Naive B cell (primary cell): ENCODE data around the gene LSM12. TPM values are rescaled to one million over a fixed set of nuclear protein-coding genes. Genes with fewer than 3 reads are reported as not detected.
"Not testable (repeated sequence)": the region's sequence is repeated elsewhere in the genome, so short reads cannot be mapped to it uniquely, and the experiment has no call there.

Source experiments
- ATAC-seq, 2 donors: fragments of 150-1000 bp; cut with Tn5 transposase; 2 replicates each; pipeline ENCODE4 v1.10.0; 2021; ENCODE audit warnings: low read depth in 2 of 2, mild to moderate bottlenecking in 2 of 2, moderate library complexity in 2 of 2
- DNase-seq: peaks from one replicate; pipeline ENCODE4 v3.0.0; 2022
- H3K27ac Mint-ChIP-seq, 6 donors: one replicate each; pipeline ENCODE4 v1.8.0; 2020 to 2022; ENCODE audit warnings: mild to moderate bottlenecking in 6 of 6, mixed read lengths in 6 of 6, moderate library complexity in 5 of 6, inconsistent platforms in 2 of 6
- H3K27me3 Mint-ChIP-seq, 3 donors: one replicate each; pipeline ENCODE4 v1.8.0; 2021 to 2022; ENCODE audit warnings: mixed read lengths in 3 of 3, mild to moderate bottlenecking in 1 of 3
- H3K36me3 Mint-ChIP-seq, 2 donors: one replicate each; pipeline ENCODE4 v1.8.0; 2020 to 2022; ENCODE audit warnings: mixed read lengths in 2 of 2, inconsistent platforms in 1 of 2, mild to moderate bottlenecking in 1 of 2
- H3K4me1 Mint-ChIP-seq, 3 donors: one replicate each; pipeline ENCODE4 v1.8.0; 2020 to 2022; ENCODE audit warnings: mixed read lengths in 3 of 3, inconsistent platforms in 1 of 3, mild to moderate bottlenecking in 1 of 3, moderate library complexity in 1 of 3
- H3K4me3 Mint-ChIP-seq, 8 donors: one replicate each; pipeline ENCODE4 v1.8.0; 2020 to 2022; ENCODE audit warnings: mild to moderate bottlenecking in 8 of 8, mixed read lengths in 8 of 8, moderate library complexity in 8 of 8, inconsistent platforms in 2 of 8
- H3K9me3 Mint-ChIP-seq, 7 donors: one replicate each; pipeline ENCODE4 v1.8.0; 2020 to 2022; ENCODE audit warnings: mixed read lengths in 7 of 7, mild to moderate bottlenecking in 5 of 7, inconsistent platforms in 2 of 7, moderate library complexity in 1 of 7
- polyA plus RNA-seq, 6 donors: library from polyadenylated mRNA; unstranded; fragments of 300-500 nt; fragmentation: Illumina TruSeq; gene quantifications; one replicate each; pipeline ENCODE4 v1.2.3, GENCODE V29; 2021; ENCODE audit warnings: low read depth in 6 of 6

Gene LSM12
- polyA plus RNA-seq, 6 donors from 2014 or later: 48.1 to 99.0 (median 80.5) TPM

GRCh38 chr17:44063704-44064639 is 2.5 kb downstream of the LSM12 start:
- H3K36me3 Mint-ChIP-seq: peaks cover 0 to 7% of the 10 kb centered on the region in 2 donors
- H3K27me3 Mint-ChIP-seq: no peaks in the 10 kb centered on the region
- H3K4me3 Mint-ChIP-seq: peak overlapping the region in 5 of 8 donors; percentile 24 to 94 (median 43)
- no peak for DNase-seq
- no peaks in the 10 kb centered on the region for H3K9me3 Mint-ChIP-seq
- H3K4me1 Mint-ChIP-seq: peaks cover 23 to 50% (median 30%) of the 10 kb centered on the region in 3 donors
- ATAC-seq: no peak
- peak overlapping the region in 3 of 6 donors; percentile 42 to 65 (median 56) for H3K27ac Mint-ChIP-seq

DNA sequence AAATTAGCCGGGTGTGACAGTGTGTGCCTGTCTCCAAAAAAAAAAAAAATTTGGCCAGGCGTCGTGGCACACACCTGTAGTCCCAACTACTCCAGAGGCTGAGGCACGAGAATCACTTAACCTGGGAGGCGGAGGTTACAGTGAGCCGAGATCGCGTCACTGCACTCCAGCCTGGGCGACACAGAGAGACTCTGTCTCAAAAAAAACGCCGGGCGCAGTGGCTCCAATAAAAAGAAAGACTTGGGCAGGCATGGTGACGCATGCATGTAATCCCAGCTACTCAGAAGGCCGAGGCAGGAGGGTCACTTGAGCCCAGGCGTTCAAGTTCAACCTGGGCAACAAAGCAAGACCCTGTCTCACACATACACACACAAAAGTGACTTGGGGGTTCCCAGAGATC is 3.6 kb downstream of the LSM12 start:
- H3K27me3 Mint-ChIP-seq: no peaks in the 10 kb centered on the region
- no peak for DNase-seq
- ATAC-seq: no peak
- H3K36me3 Mint-ChIP-seq: peaks cover 0 to 7% of the 10 kb centered on the region in 2 donors
- no peaks in the 10 kb centered on the region for H3K9me3 Mint-ChIP-seq
- H3K27ac Mint-ChIP-seq: peak overlapping the region in 1 of 6 donors; percentile 37
- H3K4me1 Mint-ChIP-seq: peaks cover 20 to 50% (median 30%) of the 10 kb centered on the region in 3 donors
- H3K4me3 Mint-ChIP-seq: peak overlapping the region in 1 of 8 donors; percentile 94

DNA sequence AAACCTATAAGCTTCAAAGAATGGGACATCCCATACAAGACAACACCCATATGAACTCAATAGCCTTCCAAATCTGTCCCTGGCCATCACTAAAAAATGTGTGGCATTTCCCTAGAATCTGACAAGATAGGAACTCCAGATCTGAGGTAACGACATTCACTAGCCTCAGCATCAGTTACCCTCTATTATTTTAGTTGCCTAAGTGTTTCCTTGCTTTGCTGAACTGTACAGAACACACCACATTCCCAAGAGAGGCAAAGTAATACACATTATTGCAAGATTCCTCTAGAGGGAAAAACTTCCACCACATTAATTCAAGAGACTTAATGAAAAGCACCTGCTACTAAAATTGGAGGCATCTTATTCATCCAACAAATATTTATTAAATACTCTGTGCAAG is 5.0 kb downstream of the LSM12 start:
- no peak overlapping the region for H3K4me3 Mint-ChIP-seq
- H3K9me3 Mint-ChIP-seq: no peaks in the 10 kb centered on the region
- H3K36me3 Mint-ChIP-seq: peaks cover 0 to 7% of the 10 kb centered on the region in 2 donors
- ATAC-seq (no peak), DNase-seq (no peak)
- peaks cover 16 to 39% (median 30%) of the 10 kb centered on the region in 3 donors for H3K4me1 Mint-ChIP-seq
- H3K27me3 Mint-ChIP-seq: no peaks in the 10 kb centered on the region
- H3K27ac Mint-ChIP-seq: peak overlapping the region in 2 of 6 donors; percentile 6 to 93

DNA sequence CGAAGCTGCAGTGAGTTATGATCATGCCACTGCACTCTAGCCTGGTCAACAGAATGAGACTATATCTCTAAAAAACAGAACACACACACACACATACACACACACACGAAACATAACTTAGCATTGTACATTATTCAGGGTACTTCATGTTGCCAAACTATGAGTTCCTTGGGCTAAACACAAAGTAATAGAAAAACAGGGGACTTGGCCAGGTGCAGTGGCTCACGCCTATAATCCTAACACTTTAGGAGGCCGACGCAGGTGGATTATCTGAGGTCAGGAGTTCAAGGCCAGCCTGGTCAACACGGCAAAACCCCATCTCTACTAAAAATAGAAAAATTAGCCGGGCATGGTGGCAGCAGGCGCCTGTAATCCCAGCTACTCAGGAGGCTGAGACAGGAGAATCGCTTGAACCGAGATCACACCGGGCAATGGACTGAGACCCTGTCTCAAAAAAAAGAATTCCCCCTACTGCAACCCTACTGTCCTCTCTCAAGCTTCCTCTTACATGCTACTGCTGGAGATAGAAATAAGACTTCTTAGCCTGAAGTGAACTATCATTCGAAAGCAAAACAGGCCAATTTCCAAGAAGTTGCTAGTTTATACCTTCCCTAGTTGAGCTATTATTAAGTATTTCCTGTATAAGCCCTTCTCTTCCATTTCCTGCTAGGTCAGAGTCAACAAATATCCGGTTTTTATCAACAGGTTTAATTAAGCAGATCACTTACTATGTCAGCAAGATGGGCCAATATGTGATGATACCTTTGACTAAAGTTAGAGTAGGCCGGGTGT is 7.2 kb downstream of the LSM12 start:
- Mint-ChIP-seq H3K4me1 (peaks cover 11 to 34% (median 26%) of the 10 kb centered on the region in 3 donors), H3K27me3 (no peaks in the 10 kb centered on the region), H3K27ac (no peak overlapping the region), H3K36me3 (peaks cover 0 to 7% of the 10 kb centered on the region in 2 donors), H3K4me3 (no peak overlapping the region), H3K9me3 (no peaks in the 10 kb centered on the region)
- ATAC-seq: no peak
- no peak for DNase-seq

- H3K27ac Mint-ChIP-seq: peak overlapping the region in 3 of 6 donors; percentile 15 to 29 (median 27)
- DNase-seq (no peak), ATAC-seq (no peak)
- peaks cover 13 to 21% (median 14%) of the 10 kb centered on the region in 3 donors for H3K4me1 Mint-ChIP-seq
- H3K9me3 Mint-ChIP-seq: no peaks in the 10 kb centered on the region
- H3K4me3 Mint-ChIP-seq: no peak overlapping the region
- H3K27me3 Mint-ChIP-seq: no peaks in the 10 kb centered on the region
- H3K36me3 Mint-ChIP-seq: peaks cover 5 to 8% of the 10 kb centered on the region in 2 donors
Measured at GRCh38 chr17:44053125-44053872, 13.2 kb downstream of the LSM12 start.

DNA sequence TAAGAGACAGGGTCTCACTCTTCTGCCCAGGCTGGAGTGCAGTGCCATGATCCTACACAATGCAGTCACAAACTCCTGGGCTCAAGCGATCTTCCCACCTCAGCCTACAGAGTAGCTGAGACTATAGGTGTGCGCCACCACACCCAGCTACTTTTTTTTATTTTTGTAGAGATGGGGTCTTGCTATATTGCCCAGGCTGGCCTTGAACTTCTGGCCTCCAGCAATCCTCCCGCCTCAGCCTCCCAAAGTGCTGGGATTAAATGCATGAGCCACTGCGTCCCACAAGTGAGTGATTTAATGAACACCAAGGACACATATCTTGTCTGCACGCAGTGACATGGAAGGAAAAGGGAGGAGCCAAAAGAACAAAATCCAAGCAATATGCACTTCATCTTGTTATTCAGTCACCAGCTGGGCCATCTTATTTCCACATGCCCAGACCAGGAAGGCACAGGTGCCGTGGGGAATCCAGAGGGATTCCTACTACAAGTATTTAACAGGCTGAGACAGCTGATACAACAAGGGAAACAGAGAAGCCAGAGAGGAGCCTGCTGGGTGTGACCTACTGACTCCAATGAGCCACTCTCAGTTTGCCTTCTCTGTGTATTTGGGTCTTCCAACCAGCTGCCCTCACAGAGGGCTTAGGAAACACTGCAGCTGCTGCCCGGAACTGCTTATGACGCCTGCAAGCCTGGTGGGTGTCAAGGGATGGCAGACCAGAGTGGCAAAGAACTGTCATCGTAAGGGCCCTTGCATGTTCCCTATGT is 17.0 kb downstream of the LSM12 start:
- DNase-seq (no peak), ATAC-seq (no peak)
- no peak overlapping the region for H3K4me3 Mint-ChIP-seq
- H3K27ac Mint-ChIP-seq: peak overlapping the region in 2 of 6 donors; percentile 42 to 72
- H3K9me3 Mint-ChIP-seq: no peaks in the 10 kb centered on the region
- peaks cover 10 to 17% (median 11%) of the 10 kb centered on the region in 3 donors for H3K4me1 Mint-ChIP-seq
- H3K36me3 Mint-ChIP-seq: peaks cover 8 to 9% of the 10 kb centered on the region in 2 donors
- no peaks in the 10 kb centered on the region for H3K27me3 Mint-ChIP-seq

DNA sequence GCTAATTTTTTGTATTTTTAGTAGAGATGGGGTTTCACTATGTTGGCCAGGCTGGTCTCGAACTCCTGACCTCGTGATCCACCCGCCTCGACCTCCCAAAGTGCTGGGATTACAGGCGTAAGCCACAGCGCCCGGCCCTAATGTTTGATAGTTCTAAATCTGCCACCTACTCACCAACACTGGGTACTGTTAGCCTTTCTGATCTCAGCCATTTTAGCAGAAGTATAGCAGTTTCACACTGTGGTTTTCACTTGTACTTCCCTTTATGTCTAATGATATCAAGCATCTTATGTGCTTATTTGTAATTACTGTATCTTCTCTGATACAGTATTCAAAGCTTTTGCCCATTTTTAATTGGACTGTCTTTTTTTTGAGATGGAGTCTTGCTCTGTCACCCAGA is 19.6 kb downstream of the LSM12 start:
- not testable (repeated sequence) for H3K27me3 Mint-ChIP-seq, DNase-seq, H3K9me3 Mint-ChIP-seq, H3K4me3 Mint-ChIP-seq, H3K4me1 Mint-ChIP-seq, H3K36me3 Mint-ChIP-seq
- peak overlapping the region in 2 of 6 donors; percentile 81 to 90 for H3K27ac Mint-ChIP-seq
- peak in 1 of 2 donors; percentile 43 for ATAC-seq

DNA sequence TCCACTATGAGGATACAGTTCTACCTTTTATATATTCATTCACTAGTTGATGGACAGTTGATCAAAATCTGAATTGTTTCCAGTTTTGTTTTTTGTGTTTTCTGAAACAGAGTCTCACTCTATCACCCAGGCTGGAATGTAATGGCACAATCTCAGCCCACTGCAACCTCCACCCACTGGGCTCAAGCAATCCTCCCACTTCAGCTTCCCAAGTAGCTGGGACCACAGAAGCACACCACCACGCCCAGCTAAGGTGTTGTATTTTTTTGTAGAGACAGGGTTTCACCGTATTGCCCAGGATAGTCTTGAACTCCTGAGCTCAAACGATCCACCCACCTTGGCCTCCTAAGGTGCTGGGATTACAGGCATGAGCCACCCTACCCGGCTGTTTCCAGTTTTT is 21.0 kb downstream of the LSM12 start:
- Mint-ChIP-seq H3K27ac (peak overlapping the region in 1 of 6 donors; percentile 15), H3K36me3 (peaks cover 0 to 4% of the 10 kb centered on the region in 2 donors), H3K4me3 (no peak overlapping the region), H3K27me3 (no peaks in the 10 kb centered on the region), H3K4me1 (peaks cover 7 to 18% (median 9%) of the 10 kb centered on the region in 3 donors), H3K9me3 (no peaks in the 10 kb centered on the region)
- DNase-seq (no peak), ATAC-seq (no peak)

DNA sequence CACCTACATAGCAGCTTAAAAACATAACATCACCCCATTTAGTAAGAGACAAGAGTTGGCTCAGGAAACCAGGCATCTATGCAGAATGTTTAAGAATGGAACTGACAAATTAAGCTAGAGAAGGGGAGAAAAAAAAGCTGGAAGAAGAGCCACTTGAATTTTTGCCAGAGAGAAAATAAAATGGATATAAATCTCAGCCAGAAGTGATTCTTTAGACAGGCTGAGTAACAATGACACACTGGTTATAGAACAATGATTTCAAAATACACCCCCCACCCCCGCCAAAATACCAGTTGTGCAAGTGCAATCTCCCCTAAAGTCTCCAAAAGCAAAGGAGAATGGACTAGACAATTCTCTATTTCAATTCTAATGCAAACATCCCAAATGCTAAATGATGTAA is 22.4 kb downstream of the LSM12 start:
- no peaks in the 10 kb centered on the region for H3K27me3 Mint-ChIP-seq
- no peaks in the 10 kb centered on the region for H3K9me3 Mint-ChIP-seq
- no peak for DNase-seq
- peaks cover 0 to 4% of the 10 kb centered on the region in 2 donors for H3K36me3 Mint-ChIP-seq
- peak overlapping the region in 1 of 6 donors; percentile 79 for H3K27ac Mint-ChIP-seq
- peaks cover 9 to 18% (median 10%) of the 10 kb centered on the region in 3 donors for H3K4me1 Mint-ChIP-seq
- H3K4me3 Mint-ChIP-seq: no peak overlapping the region
- no peak for ATAC-seq

- Mint-ChIP-seq H3K27me3 (no peaks in the 10 kb centered on the region), H3K36me3 (peaks cover 0 to 4% of the 10 kb centered on the region in 2 donors), H3K4me1 (peaks cover 9 to 18% (median 10%) of the 10 kb centered on the region in 3 donors), H3K27ac (peak overlapping the region in 2 of 6 donors; percentile 50 to 71), H3K9me3 (no peaks in the 10 kb centered on the region), H3K4me3 (peak overlapping the region in 1 of 8 donors; percentile 57)
- DNase-seq (no peak), ATAC-seq (no peak)
Measured at GRCh38 chr17:44043272-44043696, 23.2 kb downstream of the LSM12 start.

GRCh38 chr17:44039829-44040635 is 26.4 kb downstream of the LSM12 start:
- Mint-ChIP-seq H3K9me3 (no peaks in the 10 kb centered on the region), H3K27me3 (no peaks in the 10 kb centered on the region), H3K36me3 (peaks cover 0 to 5% of the 10 kb centered on the region in 2 donors), H3K4me1 (peaks cover 9 to 18% (median 10%) of the 10 kb centered on the region in 3 donors), H3K27ac (no peak overlapping the region), H3K4me3 (peak overlapping the region in 1 of 8 donors; percentile 40)
- no peak for DNase-seq
- no peak for ATAC-seq

GRCh38 chr17:44038604-44039011 is 27.9 kb downstream of the LSM12 start:
- ATAC-seq: no peak
- H3K4me3 Mint-ChIP-seq: no peak overlapping the region
- H3K27me3 Mint-ChIP-seq: no peaks in the 10 kb centered on the region
- H3K27ac Mint-ChIP-seq: no peak overlapping the region
- H3K4me1 Mint-ChIP-seq: peaks cover 15 to 23% (median 16%) of the 10 kb centered on the region in 3 donors
- no peak for DNase-seq
- peaks cover 5 to 7% of the 10 kb centered on the region in 2 donors for H3K36me3 Mint-ChIP-seq
- no peaks in the 10 kb centered on the region for H3K9me3 Mint-ChIP-seq
